Colonic mucosa (tissue), 4 donors: ENCODE results near the gene ALPK3. TPM values are rescaled to one million over a fixed set of nuclear protein-coding genes. Genes with fewer than 3 reads are reported as not detected.

Experiments
- DNase-seq: peaks from one replicate; pipeline ENCODE4 v3.0.0-alpha.2; 2020
- H3K27ac ChIP-seq: fragments of 200-600 bp; one replicate; pipeline ENCODE4 v1.8.0; 2021
- H3K27me3 ChIP-seq: fragments of 200-600 bp; one replicate; pipeline ENCODE4 v1.8.0; 2021
- H3K36me3 ChIP-seq: fragments of 200-600 bp; one replicate; pipeline ENCODE4 v1.8.0; 2021
- H3K4me1 ChIP-seq: fragments of 200-600 bp; one replicate; pipeline ENCODE4 v1.8.0; 2021; ENCODE audit warnings: mild to moderate bottlenecking
- H3K4me3 ChIP-seq: fragments of 200-600 bp; one replicate; pipeline ENCODE4 v1.8.0; 2021
- H3K9ac ChIP-seq, 2 donors: one replicate each; pipeline ENCODE4 v1.7.0; 2013; ENCODE audit warnings: control low read depth in 2 of 2, low read depth in 2 of 2, low read length in 2 of 2
- H3K9me3 ChIP-seq: fragments of 200-600 bp; one replicate; pipeline ENCODE4 v1.8.0; 2021
- CTCF ChIP-seq: fragments of 200-600 bp; IDR thresholded peaks from one replicate; pipeline ENCODE4 v1.8.0; 2022; ENCODE audit warnings: antibody characterized with exemption, mild to moderate bottlenecking
- intact Hi-C: fragments of 100-400 bp; cut with DNase I; formaldehyde crosslinking; loops from one replicate; pipeline ENCODE4 v1.14.1; 2022
- total RNA-seq, 2 donors: library from RNA; stranded (reverse); fragmentation: NEBNext Ultra II Directional in 1 of 2; extraction: Animal tissue kit (Norgen Biotek cat#: 25700) in 1 of 2; gene quantifications; one replicate each; pipeline ENCODE4 v1.2.1, GENCODE V29; 2021
- donor health status: healthy.
- donor health status: DM: no; HTN: no; CAD: no.
- donor health status: DM: no; HTN: no; CAD: no.

ALPK3 gene
- total RNA-seq, 2 donors from 2014 or later: 0.74 to 2.4 TPM

GRCh38 chr15:84846269-84846668, 29.1 kb downstream of the ALPK3 start:
- DNase-seq: no peak
- Histone ChIP-seq H3K27ac (no peak overlapping the region), H3K9ac (no peak overlapping the region), H3K9me3 (no peaks in the 10 kb centered on the region), H3K36me3 (no peaks in the 10 kb centered on the region), H3K4me1 (no peaks in the 10 kb centered on the region), H3K27me3 (no peaks in the 10 kb centered on the region), H3K4me3 (no peak overlapping the region)
- intact Hi-C loops: loop anchor here (5.0 kb wide), 1 partner anchor 81 kb away; no protein-coding TSS in a partner anchor
- no peak for TF ChIP-seq CTCF

- H3K4me1 ChIP-seq: no peaks in the 10 kb centered on the region
- DNase-seq: no peak
- H3K4me3 ChIP-seq: no peak overlapping the region
- H3K27me3 ChIP-seq: no peaks in the 10 kb centered on the region
- H3K27ac ChIP-seq: no peak overlapping the region
- no peaks in the 10 kb centered on the region for H3K36me3 ChIP-seq
- no peak for TF ChIP-seq CTCF
- no peaks in the 10 kb centered on the region for H3K9me3 ChIP-seq
- intact Hi-C loops: loop anchor here (5.0 kb wide), 1 partner anchor 80 kb away; no protein-coding TSS in a partner anchor
- H3K9ac ChIP-seq: no peak overlapping the region
These were observed 30.2 kb downstream of the ALPK3 start for GRCh38 chr15:84847382-84847781.

- TF ChIP-seq CTCF: no peak
- Histone ChIP-seq H3K27me3 (no peaks in the 10 kb centered on the region), H3K27ac (no peak overlapping the region), H3K4me1 (no peaks in the 10 kb centered on the region), H3K36me3 (no peaks in the 10 kb centered on the region), H3K4me3 (no peak overlapping the region), H3K9me3 (no peaks in the 10 kb centered on the region), H3K9ac (no peak overlapping the region)
- intact Hi-C loops: no loop called here
- no peak for DNase-seq
These were observed 35.1 kb downstream of the ALPK3 start for GRCh38 chr15:84852212-84852611.

GRCh38 chr15:84855136-84855535, 38.0 kb downstream of the ALPK3 start:
- TF ChIP-seq CTCF: no peak

GRCh38 chr15:84855765-84856164, 38.6 kb downstream of the ALPK3 start:
- no peak overlapping the region for H3K27ac ChIP-seq
- intact Hi-C loops: no loop called here
- H3K9me3 ChIP-seq: no peaks in the 10 kb centered on the region
- DNase-seq: no peak
- H3K9ac ChIP-seq: no peak overlapping the region
- TF ChIP-seq CTCF: no peak
- H3K36me3 ChIP-seq: no peaks in the 10 kb centered on the region
- no peaks in the 10 kb centered on the region for H3K4me1 ChIP-seq
- no peak overlapping the region for H3K4me3 ChIP-seq
- no peaks in the 10 kb centered on the region for H3K27me3 ChIP-seq

More at GRCh38 chr15:84855136-84855535, 38.0 kb downstream of the ALPK3 start:
- Histone ChIP-seq H3K27me3 (no peaks in the 10 kb centered on the region), H3K9ac (no peak overlapping the region), H3K9me3 (no peaks in the 10 kb centered on the region), H3K27ac (no peak overlapping the region), H3K36me3 (no peaks in the 10 kb centered on the region), H3K4me3 (no peak overlapping the region), H3K4me1 (no peaks in the 10 kb centered on the region)
- intact Hi-C loops: no loop called here
- no peak for DNase-seq
